Sciatic nerve (tissue), 2 donors: ENCODE data around the gene KIF6. TPM values are rescaled to one million over a fixed set of nuclear protein-coding genes. Genes with fewer than 3 reads are reported as not detected.
"Not testable (repeated sequence)": the region's sequence is repeated elsewhere in the genome, so short reads cannot be mapped to it uniquely, and the experiment has no call there.

Source experiments
- ATAC-seq: fragments of 200-7000 bp; cut with Tn5 transposase; one replicate; pipeline ENCODE4 v1.9.1; 2020; ENCODE audit warnings: mild to moderate bottlenecking, moderate library complexity
- DNase-seq: peaks from one replicate; pipeline ENCODE4 v3.0.0-alpha.2; 2020; ENCODE audit warnings: low spot score
- intact Hi-C: fragments of 100-400 bp; cut with DNase I; formaldehyde crosslinking; loops from one replicate; pipeline ENCODE4 v1.14.2; 2022
- total RNA-seq: library from RNA; stranded (reverse); fragmentation: NEBNext Ultra II Directional; extraction: Animal tissue kit (Norgen Biotek cat#: 25700); gene quantifications from one replicate; pipeline ENCODE4 v1.2.1, GENCODE V29; 2021
- donor health status: DM: no; HTN: no; CAD: no.
- donor health status: DM: no; HTN: no; CAD: no.

KIF6 gene
- total RNA-seq, 1 donor from 2014 or later = 0.53 TPM

DNA sequence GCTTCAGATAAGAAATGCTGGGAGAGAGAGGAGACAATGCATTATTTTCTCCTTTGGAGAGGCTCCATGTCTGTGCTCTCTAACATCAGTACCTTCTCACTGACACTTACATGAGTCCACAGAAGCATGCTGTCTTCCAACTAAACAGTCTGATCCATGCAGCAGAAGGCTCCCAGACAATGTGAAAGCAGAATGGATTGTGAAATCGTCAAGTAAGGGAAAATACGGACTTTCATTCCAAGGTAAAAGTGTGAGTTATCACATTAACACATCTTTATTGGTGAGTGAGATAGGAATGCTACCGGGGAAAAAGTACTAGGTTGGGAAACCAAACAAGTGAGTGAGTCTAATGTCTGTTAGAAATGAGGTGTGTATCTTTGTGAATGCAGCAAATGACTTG, 235.1 kb downstream of the KIF6 start:
- peak; percentile 26 for ATAC-seq
- no peak for DNase-seq
- intact Hi-C loops = no loop called here

DNA sequence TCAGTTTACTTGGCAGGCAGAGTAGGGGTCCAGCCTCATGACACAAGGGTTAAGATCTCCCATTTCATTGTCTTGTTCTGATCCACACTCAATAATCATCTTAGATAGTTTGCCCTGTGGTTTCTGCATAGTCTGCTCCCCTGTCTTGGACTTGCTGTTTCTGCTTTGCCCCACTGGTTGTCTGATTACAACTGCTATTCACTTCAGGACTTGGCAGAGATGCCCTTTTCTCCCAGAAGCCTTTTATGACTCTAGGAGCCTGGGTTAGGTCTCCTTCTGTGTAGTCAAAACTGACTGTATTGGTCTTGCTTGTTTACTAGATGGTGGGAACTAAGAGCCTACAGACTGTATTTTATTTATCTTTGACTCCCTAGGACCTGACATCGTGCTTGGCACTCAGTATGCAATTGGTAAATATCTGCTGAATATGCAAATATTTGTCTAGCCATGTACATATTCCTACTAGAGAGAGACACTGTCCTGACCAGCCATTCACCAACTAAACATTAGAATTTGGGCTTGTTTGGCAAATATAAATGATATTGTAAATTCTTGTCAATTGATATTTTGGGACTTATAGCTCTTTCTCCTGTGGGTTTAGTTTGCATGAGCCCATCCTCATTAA, 236.8 kb downstream of the KIF6 start:
- ATAC-seq (no peak), DNase-seq (no peak)
- intact Hi-C loops = no loop called here

DNA sequence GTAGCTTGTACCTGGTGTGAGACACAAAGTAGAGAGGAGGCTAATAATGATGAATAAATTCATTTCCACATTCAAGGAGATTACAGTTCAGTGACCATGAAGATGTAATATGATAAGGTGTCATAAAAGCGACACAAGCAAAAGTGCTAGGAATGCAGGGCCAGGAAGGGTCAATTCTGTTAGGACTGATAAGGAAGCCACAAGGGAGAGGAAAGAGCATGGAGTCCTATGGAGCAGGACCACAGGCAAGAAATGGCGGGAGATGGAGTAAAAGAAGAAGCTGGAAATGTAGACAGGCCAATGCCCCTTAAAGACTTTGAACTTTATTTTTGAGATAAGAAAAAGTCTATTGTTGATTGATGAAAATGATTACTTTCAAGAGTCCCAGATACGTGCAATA, 240.9 kb downstream of the KIF6 start:
- DNase-seq (no peak), ATAC-seq (no peak)
- intact Hi-C loops = no loop called here

DNA sequence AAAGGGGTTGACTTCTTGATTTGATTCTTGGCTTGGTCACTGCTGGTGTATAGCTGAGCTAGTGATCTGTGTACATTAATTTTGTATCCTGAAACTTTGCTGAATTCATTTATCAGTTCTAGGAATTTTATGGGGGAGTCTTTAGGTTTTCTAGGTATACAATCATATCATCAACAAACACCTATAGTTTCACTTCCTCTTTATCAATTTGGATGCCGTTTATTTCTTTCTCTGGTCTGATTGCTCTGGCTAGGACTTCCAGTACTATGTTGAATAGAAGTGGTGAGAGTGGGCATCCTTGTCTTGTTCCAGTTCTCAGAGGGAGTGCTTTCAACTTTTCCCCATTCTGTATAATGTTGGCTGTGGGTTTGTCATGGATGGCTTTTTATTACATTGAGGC, 245.4 kb downstream of the KIF6 start:
- ATAC-seq, DNase-seq, intact Hi-C loops: not testable (repeated sequence)

DNA sequence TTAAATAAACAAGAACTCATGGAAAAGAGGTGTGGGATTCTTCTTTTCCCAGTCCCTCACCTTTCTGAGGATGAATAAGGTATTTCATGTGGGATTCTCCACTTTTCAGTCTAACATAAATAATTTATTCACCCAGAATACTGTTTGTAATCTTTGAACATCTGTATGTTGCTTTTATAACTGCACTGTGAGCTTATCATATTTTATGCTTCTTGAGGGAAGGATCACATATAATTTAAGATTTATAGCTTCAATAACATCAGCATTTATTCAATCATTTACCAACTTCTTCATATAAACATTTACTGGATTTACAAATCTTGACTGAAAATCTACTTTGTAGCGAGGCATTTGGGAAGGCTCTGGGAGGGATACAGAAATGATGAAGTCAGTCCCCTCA, 248.5 kb downstream of the KIF6 start:
- no peak for ATAC-seq
- intact Hi-C loops = no loop called here
- no peak for DNase-seq

DNA sequence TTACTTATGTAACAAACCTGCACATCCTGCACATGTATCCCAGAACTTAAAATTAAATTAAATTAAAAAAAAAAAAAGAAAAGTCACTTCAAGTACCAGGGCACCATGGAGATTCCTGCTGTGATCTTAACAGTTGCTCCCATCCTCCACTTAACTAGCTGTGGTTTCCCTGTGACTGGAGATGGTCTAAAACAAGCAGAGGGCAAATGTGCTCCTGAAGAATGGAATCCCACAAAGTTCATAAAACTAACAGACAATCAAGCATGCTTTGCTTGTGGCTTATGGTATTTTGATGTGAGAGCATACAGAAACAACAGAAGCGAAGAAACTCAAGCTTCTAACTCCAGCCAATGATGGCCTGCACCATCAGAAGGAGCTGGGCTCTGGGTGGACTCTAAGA, 249.1 kb downstream of the KIF6 start:
- ATAC-seq = no peak
- DNase-seq = no peak
- intact Hi-C loops = no loop called here

DNA sequence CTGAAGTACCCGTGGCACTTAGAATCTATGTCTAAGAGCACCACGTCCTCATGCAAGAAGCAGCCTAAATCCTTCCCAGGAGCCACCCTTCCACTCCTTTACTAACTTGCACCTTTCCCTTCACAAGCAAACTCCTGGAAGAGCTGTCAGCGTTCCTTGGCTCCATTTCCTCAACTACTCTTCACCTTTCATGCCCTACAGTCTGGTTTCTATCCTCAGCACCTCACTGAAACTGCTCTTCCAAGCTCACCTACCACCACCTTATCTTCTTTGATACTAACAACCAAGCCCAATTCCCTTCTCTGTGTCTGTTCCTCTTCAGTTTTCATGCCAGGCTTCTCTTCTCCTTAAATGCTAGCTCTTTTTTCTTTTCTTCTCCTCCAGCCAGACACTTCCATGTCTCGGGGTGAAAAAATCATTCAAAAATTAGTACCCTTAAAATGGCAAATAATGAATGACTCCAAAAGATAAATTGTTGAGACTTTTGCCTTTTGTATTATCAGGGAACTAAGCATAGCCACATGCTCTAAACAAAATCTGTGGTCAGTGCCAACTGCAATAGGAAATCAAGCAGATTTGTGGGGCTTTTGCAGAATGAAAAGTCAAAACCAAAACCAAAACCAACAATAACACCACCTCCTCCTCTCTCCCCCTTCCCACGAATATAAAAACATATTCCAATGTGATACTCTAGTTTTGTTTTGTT, 253.1 kb downstream of the KIF6 start:
- intact Hi-C loops = no loop called here
- DNase-seq (no peak), ATAC-seq (peak; percentile 82)

DNA sequence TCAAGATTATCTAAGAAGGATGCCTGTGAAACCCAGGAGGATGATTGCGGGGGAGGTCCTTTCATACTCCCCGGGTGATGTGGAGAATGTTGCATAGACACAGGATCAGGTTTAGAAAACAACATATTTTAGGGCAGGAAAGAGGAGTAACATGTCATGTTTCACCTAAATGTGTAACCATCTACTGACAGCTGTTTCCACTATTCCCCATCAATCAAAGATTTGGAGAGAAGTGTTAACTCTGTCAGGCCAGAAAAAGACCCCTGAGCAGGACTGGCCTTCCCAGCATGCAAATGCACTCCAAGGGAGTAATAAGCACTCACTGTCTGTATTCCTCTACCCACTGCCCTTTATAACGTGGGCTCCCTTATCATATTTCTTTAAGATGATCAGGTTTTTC, 254.7 kb downstream of the KIF6 start:
- DNase-seq = no peak
- no peak for ATAC-seq

DNA sequence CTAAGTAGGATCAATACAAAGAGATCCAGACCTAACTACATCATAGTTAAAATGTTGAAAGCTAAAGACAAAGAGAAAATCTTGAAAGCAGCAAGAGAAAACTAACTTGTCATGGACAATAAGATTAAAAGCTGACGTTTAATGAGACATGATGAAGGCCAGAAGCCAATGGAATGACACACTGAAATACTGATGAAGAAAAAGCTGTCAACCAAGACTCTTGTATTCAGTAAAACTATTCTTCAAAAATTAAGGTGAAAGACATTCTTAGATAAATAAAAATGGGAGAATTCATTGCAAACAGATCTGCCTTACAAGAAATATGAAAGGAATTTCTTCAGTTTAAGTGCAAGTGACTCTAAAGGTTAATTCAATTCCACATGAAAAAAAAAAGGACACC, 256.8 kb downstream of the KIF6 start:
- ATAC-seq (no peak), DNase-seq (no peak)
- intact Hi-C loops = no loop called here

More for the DNA sequence above, 254.7 kb downstream of the KIF6 start:
- intact Hi-C loops = no loop called here

DNA sequence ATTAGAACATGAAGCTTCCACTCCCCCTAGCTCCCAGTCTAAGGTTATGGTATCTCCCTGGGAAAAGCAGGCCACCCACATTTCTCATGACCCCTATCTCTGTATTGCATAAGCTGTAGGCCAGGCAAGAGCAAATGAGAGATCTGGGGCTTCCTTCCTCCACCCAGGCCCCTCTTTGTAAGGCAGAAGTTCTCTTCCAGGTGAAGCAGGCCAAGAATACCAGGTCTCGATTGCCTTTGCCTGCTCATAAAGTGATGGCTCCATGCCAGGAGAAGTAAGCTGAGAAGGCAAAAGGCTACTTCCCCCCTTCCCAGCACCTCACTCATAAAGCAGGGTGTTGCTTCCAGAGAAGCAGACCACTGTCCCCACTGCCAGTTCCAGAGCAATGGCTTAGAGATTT, 258.6 kb downstream of the KIF6 start:
- intact Hi-C loops = no loop called here
- DNase-seq (no peak), ATAC-seq (no peak)

DNA sequence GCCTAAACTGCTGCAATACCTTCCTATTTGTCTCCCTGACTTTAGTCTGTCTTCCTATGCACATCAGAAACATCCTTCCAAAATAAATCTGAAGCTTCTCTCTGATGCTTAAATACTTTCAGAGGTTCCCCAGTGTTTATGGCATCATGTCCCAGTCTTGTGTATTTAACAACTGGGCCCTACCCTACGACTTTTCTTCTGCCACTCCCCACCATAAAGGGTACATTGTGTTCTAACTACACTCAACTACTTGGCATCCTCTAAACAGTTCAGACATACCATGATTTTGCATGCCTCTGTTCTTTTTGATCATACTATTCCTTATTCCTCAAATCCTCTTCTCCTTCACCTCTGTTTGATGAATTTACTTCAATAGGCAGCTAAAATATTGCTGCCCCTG, 259.7 kb downstream of the KIF6 start:
- intact Hi-C loops = no loop called here
- ATAC-seq (no peak), DNase-seq (no peak)

DNA sequence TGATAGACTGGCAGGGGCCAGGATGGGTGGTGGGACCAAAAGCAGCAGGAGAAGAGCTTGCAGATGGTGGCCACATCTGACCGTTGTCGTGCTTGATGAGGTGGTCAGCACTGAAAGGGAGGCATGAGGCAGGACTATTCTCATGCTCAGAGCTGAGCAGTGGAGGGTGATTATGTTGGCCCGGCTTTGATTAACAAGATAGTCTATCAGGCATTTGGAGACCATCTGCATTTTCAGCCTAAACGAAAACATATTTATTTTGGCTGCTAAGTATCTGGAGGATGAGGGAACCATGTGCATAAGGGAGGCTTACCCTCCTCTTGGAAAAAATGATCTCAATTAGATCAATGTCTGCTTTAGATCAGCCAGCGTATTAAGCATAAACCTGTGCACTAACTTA, 261.1 kb downstream of the KIF6 start:
- ATAC-seq = no peak
- intact Hi-C loops = no loop called here
- no peak for DNase-seq

DNA sequence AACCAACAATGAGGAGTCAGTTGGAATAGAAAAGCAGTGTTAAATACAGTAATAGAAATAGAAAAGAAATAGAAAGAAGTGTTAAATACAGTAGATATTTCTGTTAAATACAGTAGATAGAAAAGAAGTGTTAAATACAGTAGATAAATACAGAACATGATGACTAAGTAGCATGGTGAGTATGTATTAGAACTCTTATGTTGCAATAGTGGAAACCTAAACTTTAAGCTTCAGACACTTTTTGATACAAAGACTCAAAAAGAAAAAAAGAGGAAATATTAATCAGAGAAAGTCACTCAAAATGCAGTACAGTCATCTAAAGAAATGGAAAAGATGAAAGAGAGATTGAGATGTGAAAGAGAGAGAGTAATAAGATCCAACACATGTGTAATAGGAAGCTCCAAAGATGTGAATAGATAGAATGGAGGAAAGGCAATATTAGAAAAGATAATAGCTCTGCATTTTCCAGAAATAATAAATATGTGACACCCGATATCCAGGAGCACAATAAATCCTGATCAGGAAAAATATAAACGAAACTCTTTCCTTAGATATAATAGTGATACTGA, 271.2 kb downstream of the KIF6 start:
- ATAC-seq (no peak), DNase-seq (no peak)
- intact Hi-C loops = no loop called here

DNA sequence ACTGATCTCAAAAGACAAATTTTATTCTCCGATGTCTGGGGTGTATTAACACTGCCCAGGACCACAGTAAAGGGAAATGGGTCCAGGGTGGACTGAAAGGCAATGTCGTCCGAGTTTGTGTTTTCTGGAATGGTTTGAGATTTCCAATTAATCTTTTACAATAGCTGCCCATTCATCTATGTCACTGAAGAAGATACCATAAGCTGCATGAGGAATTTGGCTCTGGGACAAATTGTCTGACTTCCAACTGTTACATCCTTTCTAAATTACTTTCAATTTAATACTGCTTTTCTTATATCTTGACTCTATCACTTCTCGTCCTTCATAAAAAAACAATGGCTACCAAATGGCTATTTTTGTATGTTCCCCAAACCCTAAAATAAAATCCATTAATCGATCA, 272.0 kb downstream of the KIF6 start:
- intact Hi-C loops = no loop called here
- ATAC-seq (no peak), DNase-seq (no peak)

DNA sequence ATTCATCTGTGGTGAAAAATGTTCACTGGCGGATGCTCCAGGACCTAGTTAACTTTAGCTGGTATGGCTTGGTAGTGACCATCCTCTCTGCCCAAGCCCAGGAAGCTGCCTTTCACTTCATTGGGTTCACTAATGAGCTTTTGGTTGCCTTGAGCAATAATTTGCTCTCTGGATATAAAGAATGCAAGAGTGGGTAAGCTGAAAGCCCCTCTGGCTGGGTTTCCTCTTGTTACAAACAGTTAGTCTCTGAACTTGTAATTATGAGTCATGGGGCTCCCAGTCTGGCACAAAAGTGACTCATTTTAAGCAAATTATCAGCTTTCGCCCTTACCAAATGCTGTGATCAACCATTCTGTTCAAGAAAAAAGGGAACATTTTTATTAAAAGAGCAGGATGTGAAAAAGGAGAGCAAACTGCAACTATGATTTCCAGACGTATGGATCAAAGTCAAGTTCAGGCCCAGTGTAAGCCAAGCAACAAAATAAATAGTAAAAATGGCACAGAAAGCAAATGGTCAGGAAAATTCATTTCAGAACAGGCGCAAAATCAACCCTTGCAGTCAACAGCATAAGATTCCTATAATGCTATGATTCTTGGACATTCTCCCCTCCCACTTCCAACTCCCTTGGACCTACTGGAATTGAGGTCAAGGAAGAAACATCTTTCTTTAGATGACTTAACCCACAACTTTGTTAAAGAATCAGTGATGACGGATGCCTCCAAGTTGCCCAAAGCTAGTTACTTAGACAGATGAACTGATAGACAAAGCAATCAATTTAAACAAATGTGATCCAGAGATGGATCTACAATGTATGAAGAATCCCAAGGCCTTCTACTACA, 272.7 kb downstream of the KIF6 start:
- intact Hi-C loops = no loop called here
- ATAC-seq (no peak), DNase-seq (no peak)

DNA sequence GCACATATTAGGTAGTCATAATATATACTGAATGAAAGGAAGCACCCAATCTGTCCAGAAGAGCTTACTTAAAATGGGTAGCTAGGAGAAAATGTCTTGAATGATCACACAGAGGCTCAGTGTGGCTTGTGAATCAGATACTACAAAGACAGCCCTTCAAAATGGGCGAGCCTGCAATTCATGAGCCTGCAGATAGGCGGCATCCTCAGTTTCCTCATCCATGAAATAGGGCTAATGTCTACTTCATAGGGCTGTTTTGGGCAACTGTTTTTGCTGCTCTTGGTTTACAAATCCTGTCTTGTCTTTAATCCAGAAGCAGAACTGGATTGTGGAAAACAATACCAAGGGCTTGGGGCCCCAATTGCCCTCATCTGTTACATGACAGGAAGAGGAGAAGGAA, 273.4 kb downstream of the KIF6 start:
- DNase-seq = no peak
- no peak for ATAC-seq
- intact Hi-C loops = no loop called here

DNA sequence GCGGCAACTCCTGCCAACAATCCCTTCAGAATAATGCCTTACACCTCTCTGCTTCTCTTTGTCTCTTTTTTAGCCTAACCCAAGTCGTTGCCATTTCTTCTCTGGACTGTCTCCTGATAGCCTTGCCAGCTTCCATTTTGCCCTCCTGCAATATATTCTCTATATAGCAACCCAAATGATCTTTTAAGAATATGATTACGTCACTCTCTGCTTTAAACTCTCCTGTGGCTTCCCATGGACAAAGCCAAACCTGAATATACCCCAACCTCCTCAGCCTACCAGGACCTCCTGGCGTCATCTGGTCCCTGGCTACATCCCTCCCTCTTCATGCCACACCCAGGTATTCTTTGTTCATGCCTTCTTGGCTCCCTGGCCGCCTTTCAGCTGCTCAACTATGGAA, 276.2 kb downstream of the KIF6 start:
- intact Hi-C loops = no loop called here
- DNase-seq (no peak), ATAC-seq (no peak)

DNA sequence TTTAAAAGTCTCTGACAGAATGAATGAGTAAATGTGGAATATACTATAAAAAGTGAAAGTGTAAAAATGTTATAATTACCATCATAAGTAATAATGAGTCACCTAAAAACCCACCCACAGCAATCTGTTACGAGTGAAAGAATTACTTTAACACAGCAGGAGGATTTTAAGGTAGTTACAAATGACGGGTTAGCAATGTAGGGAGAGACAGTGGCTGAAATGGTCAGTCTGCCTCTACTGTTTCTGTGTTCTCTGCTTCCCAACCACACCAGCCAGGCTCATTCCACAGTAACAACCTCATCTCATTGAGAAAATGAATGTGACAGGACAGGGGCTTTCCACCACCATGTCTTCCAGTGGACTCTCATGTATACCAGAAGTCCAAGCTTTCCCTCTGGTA, 278.3 kb downstream of the KIF6 start:
- ATAC-seq (no peak), DNase-seq (no peak)
- intact Hi-C loops = no loop called here

DNA sequence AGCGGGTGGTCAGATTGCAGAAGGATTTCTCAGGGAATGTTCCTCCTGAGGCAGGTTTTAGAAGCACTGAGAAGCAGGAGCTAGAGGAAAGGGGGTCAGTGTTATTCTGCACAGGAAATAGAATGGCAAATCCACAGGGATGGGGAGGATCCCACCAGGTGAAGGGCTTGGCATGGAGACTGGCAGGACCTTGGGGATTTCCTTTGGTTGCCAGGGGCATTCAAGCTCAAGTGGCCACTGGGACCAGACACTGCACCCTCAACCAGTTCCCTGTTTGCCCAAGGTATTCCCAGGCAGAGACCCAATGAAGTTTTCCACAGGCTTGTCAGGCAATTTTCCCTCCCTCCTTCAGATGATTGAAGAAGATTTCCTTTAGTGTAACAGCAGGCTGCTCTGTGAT, 279.5 kb downstream of the KIF6 start:
- intact Hi-C loops = no loop called here
- no peak for ATAC-seq
- no peak for DNase-seq

DNA sequence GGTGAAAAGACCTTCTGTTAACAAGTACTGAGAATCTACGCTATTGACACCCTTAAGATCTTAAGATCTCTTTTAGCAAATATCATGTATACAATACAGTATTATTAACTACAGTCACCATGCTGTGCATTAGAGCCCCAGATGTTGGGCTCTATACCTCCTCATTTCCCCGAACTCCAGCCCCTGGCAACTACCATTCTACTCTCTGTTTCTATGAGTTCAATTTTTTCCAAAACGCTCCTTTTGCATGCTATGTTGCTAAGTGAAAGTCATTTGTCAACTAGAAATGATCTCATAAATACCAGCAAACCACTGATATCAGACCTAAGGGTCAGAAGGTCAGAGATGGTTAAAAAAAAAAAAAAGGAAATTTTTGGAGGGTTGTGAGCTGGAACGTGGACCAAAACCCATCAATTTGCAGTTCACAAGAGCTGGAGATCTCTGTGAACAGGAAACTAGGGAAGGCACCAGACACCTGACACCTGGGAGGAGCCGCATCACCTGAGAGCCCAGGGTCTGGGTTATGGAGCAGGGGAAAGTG, 280.7 kb downstream of the KIF6 start:
- intact Hi-C loops = no loop called here
- no peak for ATAC-seq
- DNase-seq = no peak
